Kidney glomerular epithelial cell (primary cell): ENCODE results near the gene DNAJC5.

Experiments
- DNase-seq: peaks from one replicate; lab custom pipeline; 2025; lab: John Stamatoyannopoulos, UW

Gene DNAJC5

GRCh38 chr20:63884506-63885263 lies 10.2 kb upstream of the DNAJC5 start:
- DNase-seq, result no peak

- DNase-seq, result no peak
These were observed 9.5 kb upstream of the DNAJC5 start for GRCh38 chr20:63885264-63886053.

- DNase-seq, result no peak
These were observed 8.9 kb upstream of the DNAJC5 start for GRCh38 chr20:63886054-63886419.

GRCh38 chr20:63886921-63887320 lies 8.0 kb upstream of the DNAJC5 start:
- DNase-seq, result no peak

- no peak for DNase-seq
These were observed 5.4 kb upstream of the DNAJC5 start for GRCh38 chr20:63889241-63890200.

- no peak for DNase-seq
These were observed 4.7 kb upstream of the DNAJC5 start for GRCh38 chr20:63890201-63890576.

- DNase-seq, result no peak
These were observed 4.3 kb upstream of the DNAJC5 start for GRCh38 chr20:63890616-63891015.

- no peak for DNase-seq
These were observed 3.6 kb upstream of the DNAJC5 start for GRCh38 chr20:63891061-63892002.

- no peak for DNase-seq
These were observed 2.5 kb upstream of the DNAJC5 start for GRCh38 chr20:63892402-63892801.

- no peak for DNase-seq
These were observed 948 bp upstream of the DNAJC5 start for GRCh38 chr20:63893999-63894357.

GRCh38 chr20:63895202-63895951 lies 451 bp downstream of the DNAJC5 start:
- DNase-seq, result no peak

- no peak for DNase-seq
These were observed 982 bp downstream of the DNAJC5 start for GRCh38 chr20:63895952-63896263.

GRCh38 chr20:63896264-63897105 lies 1.6 kb downstream of the DNAJC5 start:
- no peak for DNase-seq

GRCh38 chr20:63897978-63898561 lies 3.1 kb downstream of the DNAJC5 start:
- no peak for DNase-seq

- no peak for DNase-seq
These were observed 4.1 kb downstream of the DNAJC5 start for GRCh38 chr20:63898882-63899558.

- no peak for DNase-seq
These were observed 5.5 kb downstream of the DNAJC5 start for GRCh38 chr20:63900413-63900812.

- DNase-seq, result no peak
These were observed 9.1 kb downstream of the DNAJC5 start for GRCh38 chr20:63903796-63904561.
